ENCODE measurements around the gene DDN. TPM values are rescaled to one million over a fixed set of nuclear protein-coding genes. Genes with fewer than 3 reads are reported as not detected.
A peak's percentile ranks its signal among the peaks of the same experiment; 100 is the strongest.

DDN gene
- total RNA-seq, 1 donor, result under 0.01 TPM

- TF ChIP-seq CTCF (IDR thresholded peaks at IDR 0.05; ENCODE audit: insufficient read depth, low read depth, low read length), result no peak
- H3K4me3 ChIP-seq (ENCODE audit: low read depth, low read length), result peak overlapping the region; percentile 49
- DNase-seq (ENCODE audit: low read depth), result no peak
Observed at GRCh38 chr12:48998497-48999353, 450 bp downstream of the DDN start.

- DNase-seq (ENCODE audit: low read depth), result no peak
- peak overlapping the region; percentile 49 for H3K4me3 ChIP-seq (ENCODE audit: low read depth, low read length)
- no peak for TF ChIP-seq CTCF (IDR thresholded peaks at IDR 0.05; ENCODE audit: insufficient read depth, low read depth, low read length)
Observed at GRCh38 chr12:48997719-48998496, 1.3 kb downstream of the DDN start.

- TF ChIP-seq CTCF (IDR thresholded peaks at IDR 0.05; ENCODE audit: insufficient read depth, low read depth, low read length), result peak; percentile 94
- peak; percentile 71 for DNase-seq (ENCODE audit: low read depth)
- peak overlapping the region; percentile 37 for H3K4me3 ChIP-seq (ENCODE audit: low read depth, low read length)
Observed at GRCh38 chr12:48996794-48997718, 2.1 kb downstream of the DDN start.

GRCh38 chr12:48995086-48995879, 3.9 kb downstream of the DDN start:
- peak; percentile 81 for TF ChIP-seq CTCF (IDR thresholded peaks at IDR 0.05; ENCODE audit: insufficient read depth, low read depth, low read length)
- peak; percentile 76 for DNase-seq (ENCODE audit: low read depth)
- peak overlapping the region; percentile 44 for H3K4me3 ChIP-seq (ENCODE audit: low read depth, low read length)

- H3K4me3 ChIP-seq (ENCODE audit: low read depth, low read length), result no peak overlapping the region
- TF ChIP-seq CTCF (IDR thresholded peaks at IDR 0.05; ENCODE audit: insufficient read depth, low read depth, low read length), result no peak
- DNase-seq (ENCODE audit: low read depth), result no peak
Observed at GRCh38 chr12:48994224-48995085, 4.7 kb downstream of the DDN start.

Measured in fibroblast of villous mesenchyme (primary cell).